Hematopoietic multipotent progenitor cell treated with erythropoietin and hydrocortisone succinate and interleukin-3 and kit ligand, for 17 days (in vitro differentiated cells): ENCODE results near the gene PRXL2A.

Experiments used
- DNase-seq: peaks from one replicate; pipeline ENCODE4 v3.0.0-alpha.2; 2015; ENCODE audit warnings: low spot score

Gene PRXL2A

DNA sequence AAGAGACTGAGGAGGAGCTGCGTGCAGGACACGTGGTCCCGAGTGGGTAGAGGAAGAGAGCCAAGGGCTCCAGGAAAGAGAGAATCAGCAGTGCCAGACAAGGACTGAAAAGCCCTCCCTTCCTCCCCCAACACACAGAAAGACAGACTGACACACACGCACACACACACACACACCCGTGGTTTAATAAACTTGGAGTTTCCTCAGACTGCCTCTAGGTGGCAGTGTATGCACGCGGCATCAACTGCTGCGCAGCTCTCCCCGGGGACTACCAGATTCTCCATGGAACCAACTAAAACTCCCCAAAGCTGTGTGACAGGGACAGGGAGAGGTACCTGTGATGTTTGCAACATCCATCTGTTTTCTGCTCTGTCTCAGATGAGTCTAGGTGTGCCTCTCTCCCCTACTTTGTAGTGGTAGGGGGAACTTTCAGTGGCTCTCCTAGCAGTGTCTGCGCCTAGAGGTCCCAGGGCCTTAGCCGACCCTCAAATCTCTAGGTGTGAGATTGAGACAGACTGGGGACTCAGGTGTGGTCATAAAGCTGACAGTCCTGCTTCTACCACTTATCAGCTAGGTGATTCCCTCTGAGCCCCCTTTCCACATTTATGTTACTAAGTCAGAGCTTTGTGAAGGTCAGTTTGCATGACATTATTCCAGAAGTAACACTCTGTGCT is 36.4 kb downstream of the PRXL2A start:
- peak; percentile 66 for DNase-seq

DNA sequence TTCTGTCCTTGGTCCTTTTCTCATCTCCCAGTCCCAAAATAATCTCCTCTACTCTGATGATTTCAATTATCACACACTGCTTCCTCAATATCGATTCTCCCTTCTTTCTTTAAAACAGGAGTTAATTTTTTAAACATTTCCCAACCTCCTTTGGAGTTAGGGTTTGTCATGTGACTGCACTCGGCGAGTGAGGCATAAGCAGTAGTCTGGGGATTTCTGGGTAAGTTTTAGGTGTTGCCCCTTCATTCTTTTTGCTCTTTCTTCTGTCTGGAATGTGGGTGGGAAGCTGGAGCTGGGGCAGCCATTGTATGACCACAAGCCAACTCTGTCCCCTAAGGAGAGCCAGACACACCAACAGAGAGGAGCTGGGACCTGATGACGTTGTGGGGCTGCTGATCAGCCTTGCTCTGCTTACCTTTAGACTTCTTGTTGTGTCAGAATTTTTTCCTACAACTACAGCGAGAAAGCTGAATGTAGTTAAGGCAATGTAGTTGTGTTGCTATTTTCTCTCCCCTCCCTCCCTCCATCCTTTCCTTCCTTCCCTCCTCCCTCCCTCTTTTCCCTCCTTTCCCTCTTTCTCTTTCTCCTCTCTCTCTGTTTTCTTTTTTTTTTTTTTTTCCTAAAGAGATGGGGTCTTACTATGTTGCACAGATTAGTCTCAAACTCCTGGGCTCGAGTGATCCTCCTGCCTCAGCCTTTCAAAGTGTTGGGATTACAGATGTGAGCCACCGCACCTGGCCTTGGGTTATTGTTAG is 39.3 kb downstream of the PRXL2A start:
- DNase-seq = no peak

DNA sequence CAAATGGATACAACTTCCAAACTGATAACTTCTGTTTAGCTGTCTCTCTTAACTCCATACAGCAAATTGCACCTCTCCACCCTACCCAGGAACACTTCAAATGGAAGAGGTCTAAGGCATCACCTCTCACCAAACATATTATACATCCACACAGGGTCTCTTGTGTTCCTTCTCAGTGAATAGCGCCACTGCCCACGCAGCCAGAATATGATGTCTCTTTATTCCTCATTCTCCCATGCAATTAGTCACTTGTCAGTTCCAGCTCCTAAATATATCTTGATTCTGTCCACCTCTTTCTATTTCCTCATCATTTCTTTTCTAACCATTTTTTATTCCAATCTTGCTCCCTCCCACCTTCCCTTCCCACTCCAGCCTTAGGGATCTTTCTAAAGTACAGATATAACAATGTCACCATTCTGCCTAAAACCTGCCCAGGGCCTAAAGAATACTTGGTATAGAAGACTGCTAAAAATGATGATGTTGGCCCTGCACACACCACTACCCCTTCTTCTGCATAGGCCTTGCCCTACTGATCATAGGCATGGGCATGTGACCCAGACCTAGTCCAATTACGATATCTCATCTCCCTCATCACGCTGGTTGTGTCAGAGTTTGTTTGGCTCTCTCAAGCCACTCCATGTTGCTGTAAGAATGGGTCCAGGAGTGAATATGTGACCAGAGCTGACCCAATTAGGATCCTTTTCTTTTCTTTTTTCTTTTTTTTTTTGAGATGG is 40.0 kb downstream of the PRXL2A start:
- no peak for DNase-seq

DNA sequence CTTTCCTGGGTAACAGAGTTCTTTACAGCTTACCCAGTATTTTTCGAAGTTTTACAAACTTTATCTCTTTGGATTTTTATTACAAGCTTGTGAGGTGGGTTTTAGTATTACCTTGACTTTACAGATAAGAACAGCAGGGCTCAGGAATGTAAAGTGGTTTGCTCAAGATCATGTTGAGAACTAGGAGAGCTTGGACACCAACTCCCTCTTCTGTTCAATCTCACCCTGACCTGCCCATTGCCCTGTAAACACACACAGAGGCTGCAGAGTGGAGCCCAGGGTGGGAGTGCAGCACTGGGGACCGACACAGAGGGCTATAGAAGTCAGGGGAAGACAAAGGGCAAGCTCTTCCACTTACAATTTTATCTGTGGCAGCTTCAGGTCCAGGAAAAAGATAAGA is 41.2 kb downstream of the PRXL2A start:
- DNase-seq = no peak

DNA sequence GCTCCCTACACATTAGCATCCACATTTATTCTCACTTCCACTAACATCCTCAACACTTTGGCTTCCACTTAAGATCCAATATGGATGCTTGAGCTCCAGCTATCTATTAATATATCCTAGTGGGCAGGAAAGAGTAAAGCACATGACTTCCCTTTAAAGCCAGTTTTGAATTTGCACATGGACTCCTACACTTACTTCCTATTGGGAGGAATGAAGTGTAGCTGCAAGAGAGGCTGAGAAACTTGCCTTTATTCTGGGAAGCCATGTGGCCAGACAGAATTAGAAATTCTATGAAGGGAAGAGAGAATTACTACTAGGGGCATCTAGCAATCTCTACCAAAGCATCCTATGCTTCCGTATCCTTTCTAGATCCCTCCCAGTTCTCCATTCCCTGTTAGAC is 42.8 kb downstream of the PRXL2A start:
- no peak for DNase-seq

DNA sequence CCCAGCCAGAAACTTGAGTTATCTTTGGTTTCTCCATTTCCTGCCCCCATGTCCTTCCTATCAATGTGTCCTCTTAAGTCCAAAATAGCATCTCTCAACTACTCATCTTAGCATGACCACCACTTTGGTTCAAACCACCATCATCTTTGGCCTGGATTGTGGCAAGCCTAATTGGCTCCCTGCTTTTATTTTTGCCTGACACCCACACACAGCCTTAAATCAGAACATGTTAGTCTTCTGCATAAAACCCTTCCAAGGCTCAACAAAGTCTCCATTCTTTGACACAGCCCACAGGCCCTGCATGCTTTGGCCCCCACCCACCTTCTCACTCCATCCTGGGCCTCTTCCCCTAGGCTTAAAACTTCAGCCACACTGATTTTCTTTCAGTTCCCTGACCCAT is 43.7 kb downstream of the PRXL2A start:
- no peak for DNase-seq

DNA sequence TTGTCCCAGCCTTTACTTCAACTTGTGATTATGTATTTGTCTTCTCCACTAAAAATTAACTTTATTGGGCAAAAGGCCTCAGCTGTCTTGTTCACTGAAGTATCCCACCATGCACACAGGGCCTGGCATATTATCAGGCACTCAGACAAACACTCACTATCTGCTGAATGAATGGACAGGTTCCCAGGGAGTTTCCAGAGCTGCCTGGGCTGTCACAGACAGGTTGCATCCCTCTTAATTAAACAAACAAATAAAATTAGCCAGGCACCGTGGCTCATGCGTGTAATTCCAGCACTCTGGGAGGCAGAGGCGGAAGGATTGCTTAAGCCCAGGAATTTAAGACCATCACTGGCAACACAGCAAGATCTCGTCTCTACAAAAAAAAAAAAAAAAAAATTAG is 44.3 kb downstream of the PRXL2A start:
- no peak for DNase-seq

DNA sequence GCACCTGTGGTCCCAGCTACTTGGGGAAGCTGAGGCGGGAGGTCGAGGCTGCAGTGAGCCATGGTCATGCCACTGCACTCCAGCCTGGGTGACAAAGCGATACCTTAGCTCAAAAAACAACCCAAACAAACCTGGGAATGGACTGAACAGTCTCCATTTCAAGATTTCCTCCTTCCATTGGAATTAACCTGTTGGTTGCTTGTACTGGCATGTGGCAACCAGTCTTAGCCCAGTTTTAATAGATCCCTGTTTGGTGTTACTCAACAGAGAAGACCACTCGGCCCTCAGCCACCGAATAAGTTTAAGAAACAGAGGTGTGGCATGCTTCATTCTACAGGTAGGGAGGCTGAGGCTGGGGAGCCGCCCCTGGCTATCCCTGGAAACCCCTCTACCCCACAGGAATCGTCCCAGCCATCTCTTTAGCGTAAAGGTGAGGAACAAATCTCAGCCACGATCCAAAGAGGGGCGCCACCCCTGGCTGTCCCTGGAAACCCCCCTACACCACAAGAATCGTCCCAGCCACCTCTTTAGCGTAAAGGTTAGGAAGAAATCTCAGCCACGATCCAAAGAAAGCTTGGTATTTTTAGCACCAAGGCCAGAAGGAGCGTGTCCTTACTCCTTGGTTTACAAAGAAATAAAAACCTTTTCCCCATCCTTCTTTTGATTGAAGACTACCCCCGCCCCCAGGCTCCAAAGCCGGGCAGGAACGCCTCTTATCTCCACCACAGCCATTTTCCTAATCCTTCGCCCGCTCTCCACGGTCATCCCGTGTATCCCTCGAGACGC is 44.9 kb downstream of the PRXL2A start:
- DNase-seq = no peak

DNA sequence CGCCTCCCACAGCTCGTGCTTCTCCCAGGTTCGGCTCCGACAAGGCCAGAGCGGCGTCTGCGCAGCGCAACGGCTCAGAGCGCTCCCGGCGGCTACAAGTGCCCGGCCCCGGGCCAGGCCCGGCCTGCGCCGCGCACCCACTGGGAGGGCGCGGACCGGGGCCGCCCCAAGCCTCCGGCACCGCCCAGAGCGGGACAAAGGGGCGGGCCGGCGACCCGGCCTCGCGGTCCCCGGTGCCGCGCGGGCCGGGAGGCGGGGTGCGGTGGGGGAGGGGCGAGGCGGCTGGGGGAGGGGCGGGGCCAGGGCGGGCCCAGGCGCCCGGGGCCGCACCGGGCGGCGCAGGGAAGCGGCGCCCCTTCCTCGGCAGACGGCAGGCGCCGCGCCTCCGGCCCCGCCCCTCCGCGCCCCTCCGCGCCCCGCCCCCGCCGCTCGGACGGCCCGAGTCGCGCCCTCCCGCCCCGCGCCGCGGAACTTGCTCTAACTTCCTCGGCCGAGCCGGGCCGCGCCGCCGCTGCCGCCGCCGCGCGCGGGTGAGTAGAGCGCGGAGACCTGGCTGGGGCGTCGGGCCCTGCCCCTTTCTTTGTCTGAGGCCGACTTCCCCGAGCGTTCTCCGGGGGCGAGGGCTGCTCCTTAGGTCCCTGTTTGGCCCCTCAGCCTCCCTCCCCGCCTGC is 45.6 kb downstream of the PRXL2A start, which contains the start of gene TSPAN14:
Gene TSPAN14, plus strand, starts transcription at position 469 of the 671 bp plus-strand sequence. CDS start 34,924 bp downstream, outside the sequence.
- peak; percentile 82 for DNase-seq

DNA sequence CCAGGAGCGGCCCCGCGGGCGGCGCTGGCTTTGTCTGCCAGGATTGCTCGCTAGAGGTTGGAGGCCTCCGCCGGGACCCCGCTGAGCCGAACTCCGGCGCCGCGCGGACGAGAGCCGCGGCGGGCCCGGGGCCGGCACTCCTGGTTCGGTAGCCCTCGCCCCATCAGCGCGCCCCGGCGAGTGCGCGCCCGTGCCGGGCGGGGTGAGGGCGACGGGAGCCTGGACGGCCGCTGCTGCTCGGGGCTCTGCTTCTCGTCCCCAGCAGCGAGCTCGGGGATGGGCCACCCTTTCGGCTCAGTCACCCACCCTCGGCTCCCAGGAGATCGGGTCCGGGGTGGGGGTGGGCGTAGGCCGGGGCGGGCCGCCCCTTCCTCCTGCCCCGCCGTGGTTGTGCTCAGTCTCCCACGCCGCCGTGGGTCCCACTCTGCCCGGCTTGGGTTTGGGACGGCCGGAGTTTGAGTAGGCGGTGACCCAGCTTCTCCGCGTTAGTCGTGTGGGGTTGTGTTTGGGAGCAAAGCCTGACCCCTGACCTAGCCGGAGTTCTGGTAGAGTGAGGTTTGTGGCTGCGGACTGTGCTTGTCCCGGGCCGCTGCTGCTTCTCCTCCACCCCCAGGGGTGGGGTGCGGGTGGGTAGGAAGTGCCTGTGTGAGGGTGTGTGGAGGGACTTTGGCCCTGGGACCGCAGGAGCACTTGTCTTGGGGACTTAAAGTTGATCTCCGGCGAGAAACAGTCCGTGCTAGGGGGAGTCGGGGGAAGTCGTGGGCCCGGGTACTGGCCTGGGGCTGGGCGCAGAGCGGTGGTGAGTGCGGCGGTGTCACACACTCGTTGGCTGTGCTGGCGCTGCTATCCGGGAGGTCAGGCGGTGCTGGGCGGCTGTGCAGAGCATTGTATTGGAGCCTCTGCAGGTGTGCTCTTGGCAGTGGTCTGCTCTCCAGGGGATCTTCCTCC is 46.4 kb downstream of the PRXL2A start:
- peak; percentile 48 for DNase-seq

DNA sequence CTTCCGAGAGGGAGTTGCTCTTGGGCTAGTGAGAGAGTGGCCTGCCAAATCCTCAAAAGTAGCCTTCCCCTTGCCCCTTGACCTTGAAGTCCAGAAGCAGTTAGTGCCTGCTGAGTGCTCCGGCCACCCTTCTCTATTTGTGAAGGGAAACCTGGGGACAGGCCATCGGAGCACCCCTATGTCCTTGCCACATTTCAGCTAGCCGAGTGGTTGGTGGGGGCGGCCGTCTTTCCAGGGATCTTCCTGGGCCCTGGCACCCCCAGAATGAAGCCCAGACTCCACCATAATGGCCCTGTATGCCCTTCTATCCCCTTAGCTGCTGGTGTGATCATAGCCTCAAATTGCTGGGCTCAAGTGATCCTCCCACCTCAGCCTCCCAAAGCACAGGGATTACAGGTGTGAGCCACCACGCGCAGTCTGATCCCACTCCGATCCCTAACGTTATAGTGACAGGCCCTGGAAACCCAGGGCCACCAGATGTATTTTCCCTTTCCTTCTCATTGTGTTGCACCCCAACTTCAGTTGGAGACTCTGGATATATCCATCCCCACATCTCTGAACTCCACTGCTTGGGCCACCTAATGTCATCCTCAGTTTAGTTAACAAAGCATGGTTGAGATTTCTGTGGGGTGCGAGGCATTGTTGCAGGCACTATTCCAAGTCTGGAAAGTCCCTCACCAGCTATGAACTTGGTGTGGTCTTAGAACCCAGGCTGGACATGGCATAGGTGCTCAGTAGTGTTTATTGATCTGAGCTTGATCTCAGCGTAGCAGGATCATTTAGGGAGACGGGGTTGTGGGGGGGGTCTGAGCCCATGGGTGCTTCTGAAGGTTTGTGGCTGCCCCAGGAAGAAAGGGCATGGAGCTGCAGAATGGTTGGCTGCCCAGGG is 47.4 kb downstream of the PRXL2A start:
- DNase-seq = no peak

DNA sequence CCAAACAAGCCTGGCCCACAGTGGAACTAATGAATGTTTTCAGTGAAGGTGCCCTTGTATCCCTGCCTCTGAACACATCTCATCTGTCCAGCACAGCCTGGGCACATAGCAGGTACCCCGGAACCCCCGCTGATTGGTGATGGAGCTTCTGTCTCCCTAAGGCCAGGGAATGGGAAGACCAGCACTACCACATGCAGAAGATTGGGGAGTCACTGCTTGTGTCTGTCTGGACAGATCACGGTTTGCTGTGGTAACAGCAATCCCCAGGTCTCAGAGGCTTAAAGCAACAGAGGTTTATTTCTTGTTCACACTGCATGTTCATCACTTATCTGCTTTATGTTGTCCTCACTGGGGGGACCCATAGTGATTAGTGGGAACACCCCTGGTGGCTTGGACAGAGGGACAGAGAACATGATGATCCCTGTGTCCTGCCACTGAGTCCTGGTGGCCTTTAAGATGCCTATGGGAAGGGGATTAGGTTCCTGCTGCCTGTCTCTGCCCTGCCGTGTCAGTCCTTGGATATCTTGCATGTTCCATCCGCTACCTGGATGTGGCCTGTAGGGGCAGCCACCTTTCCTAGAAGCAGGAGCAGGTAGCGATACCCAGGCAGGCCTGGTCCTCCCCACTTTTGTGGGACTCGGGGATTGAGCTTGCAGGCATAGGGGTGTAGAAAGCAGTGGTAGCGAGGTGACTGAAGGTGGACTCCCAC is 49.4 kb downstream of the PRXL2A start:
- DNase-seq = no peak

DNA sequence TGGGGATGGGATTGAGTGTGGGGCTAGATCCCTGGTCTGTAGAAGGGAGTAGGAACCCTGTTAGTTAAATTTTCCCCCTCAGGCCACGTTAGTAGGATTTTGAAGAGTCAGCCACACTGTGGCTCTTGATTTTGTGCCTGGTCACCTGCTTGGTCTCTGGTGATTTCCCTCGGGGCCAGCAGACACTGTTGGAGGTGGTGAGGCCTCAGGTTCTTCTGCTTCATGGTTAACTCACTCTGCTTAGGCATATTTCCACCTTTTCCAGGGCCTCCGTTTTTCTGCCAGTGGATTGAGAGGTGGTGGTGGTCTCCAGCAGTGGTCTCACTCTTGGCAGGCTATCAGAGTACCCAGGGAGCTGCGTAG is 49.9 kb downstream of the PRXL2A start:
- DNase-seq = no peak

DNA sequence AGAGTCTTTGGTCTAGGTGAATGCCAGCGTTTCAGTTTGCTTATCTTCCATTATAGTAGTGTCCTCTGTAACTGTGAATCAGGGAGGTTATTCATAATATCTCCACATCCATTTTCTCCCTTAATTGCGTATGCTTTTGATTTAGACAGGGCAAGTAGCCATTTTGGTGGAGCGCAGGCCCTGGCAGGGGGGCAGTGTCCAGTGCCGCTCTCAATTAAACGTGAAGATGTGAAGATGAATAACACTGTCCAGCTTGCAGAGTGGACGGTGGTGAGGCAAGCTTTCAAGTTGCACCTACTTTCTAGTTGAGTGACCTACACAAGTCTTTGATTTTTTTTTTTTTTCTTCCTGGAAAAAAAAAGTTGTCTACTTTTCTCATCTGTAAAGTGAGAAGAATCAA is 50.3 kb downstream of the PRXL2A start:
- DNase-seq = no peak

DNA sequence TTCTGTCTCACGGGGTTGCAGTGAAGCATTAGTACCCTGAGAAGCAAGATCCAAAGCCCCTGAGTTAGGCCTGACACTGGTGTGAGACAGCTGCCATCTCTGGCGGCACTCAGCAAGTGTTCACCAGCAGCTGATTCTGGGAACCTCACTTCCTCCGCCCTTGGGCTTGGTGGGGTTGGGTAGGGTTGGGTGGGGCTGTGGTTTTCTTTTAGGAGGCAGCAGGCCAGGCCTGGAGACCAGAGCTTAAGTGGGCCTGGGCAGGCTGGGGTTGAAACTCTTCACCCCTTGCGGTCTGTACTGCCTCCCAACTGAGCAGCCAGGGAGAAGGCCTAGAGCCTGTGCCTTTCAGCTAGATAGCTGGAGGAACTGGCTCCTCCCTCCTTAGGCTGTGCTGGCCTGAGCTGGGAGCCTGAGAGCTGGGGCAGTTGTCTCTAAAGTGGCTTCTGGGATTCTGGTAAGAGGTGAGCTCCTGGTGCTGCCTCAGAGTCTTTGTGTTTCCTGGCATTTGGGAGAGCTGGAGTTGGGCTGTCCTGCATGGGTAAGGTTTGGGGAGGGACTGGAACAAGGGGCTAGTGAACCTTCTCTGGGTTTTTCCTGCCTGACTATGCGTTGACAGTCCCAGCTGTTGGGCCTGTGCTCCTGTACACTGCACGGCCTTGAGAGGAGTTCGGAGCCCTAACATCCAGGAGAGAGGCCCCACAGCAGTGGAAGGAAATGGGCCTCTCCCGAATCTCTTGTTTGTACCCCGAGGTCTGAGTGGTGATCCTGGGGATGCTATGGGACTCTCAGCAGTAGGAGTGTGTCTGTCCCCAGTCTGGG is 50.9 kb downstream of the PRXL2A start:
- peak; percentile 69 for DNase-seq

DNA sequence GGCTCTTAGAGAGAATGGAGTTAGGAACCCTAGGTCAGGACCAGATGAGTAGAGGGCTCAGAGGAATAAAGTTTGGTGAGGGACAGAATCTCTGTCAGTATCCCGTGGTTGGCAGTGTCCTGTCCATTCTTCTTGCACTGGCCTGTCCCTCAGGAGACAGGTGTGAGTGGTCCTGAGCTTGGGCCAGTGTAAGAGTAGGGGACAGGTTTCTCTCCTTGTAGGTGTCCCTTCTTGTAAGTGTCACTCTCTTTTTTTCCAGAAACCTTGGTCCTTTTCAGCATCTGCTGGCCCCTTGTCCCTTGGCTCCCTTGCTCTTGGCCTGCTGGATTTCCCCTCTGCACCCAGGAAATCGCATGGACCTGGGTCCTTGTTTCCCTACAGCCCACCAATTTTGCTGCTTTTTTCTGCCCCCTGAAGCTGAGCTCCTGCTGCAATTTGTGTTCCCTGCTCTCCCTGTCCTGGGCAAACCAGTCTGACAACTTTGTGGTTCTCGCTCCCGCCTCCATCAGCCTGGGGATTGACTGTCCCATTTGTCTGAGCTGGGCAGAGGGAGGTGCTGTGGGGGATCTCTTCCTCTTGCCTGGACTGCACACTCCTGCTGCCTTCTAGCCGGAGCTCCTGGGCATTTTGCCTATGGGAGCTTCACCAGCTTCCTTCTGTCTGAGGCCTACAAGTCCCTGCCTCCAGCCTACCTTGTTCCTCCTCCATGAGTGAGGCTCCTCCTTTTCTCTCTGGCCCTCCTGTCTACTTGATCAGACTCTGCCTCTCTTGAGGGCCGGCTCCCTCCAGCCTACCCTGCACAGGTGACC is 52.3 kb downstream of the PRXL2A start:
- no peak for DNase-seq
